Measurements from ENCODE around the gene SLC4A1.
A peak's percentile ranks its signal among the peaks of the same experiment; 100 is the strongest.

SLC4A1 gene

GRCh38 chr17:44220213-44221083, 47.5 kb downstream of the SLC4A1 start:
- peak; percentile 57 for DNase-seq (ENCODE audit: low spot score)

GRCh38 chr17:44219616-44220212, 48.2 kb downstream of the SLC4A1 start, which contains the start of gene UBTF:
Gene UBTF, minus strand, starts transcription at chr17:44219675. Its CDS starts 1,446 bp downstream, at chr17:44218229.
- peak; percentile 81 for DNase-seq (ENCODE audit: low spot score)

- peak; percentile 59 for DNase-seq (ENCODE audit: low spot score)
These were observed 48.8 kb downstream of the SLC4A1 start for GRCh38 chr17:44219108-44219615.

GRCh38 chr17:44218344-44219107, 49.4 kb downstream of the SLC4A1 start:
- DNase-seq (ENCODE audit: low spot score) = peak; percentile 95

GRCh38 chr17:44217738-44218343, 50.1 kb downstream of the SLC4A1 start:
- no peak for DNase-seq (ENCODE audit: low spot score)

- no peak for DNase-seq (ENCODE audit: low spot score)
These were observed 51.2 kb downstream of the SLC4A1 start for GRCh38 chr17:44216694-44217093.

GRCh38 chr17:44216173-44216572, 51.8 kb downstream of the SLC4A1 start:
- DNase-seq (ENCODE audit: low spot score) = no peak

- DNase-seq (ENCODE audit: low spot score) = no peak
These were observed 53.0 kb downstream of the SLC4A1 start for GRCh38 chr17:44214896-44215295.

GRCh38 chr17:44214230-44214494, 53.8 kb downstream of the SLC4A1 start:
- no peak for DNase-seq (ENCODE audit: low spot score)

GRCh38 chr17:44213403-44214229, 54.3 kb downstream of the SLC4A1 start:
- no peak for DNase-seq (ENCODE audit: low spot score)

- no peak for DNase-seq (ENCODE audit: low spot score)
These were observed 55.2 kb downstream of the SLC4A1 start for GRCh38 chr17:44212507-44213402.

- no peak for DNase-seq (ENCODE audit: low spot score)
These were observed 56.4 kb downstream of the SLC4A1 start for GRCh38 chr17:44211281-44212265.

- peak; percentile 90 for DNase-seq (ENCODE audit: low spot score)
These were observed 57.4 kb downstream of the SLC4A1 start for GRCh38 chr17:44210342-44211192.

- no peak for DNase-seq (ENCODE audit: low spot score)
These were observed 58.1 kb downstream of the SLC4A1 start for GRCh38 chr17:44209786-44210341.

GRCh38 chr17:44207743-44208142, 60.2 kb downstream of the SLC4A1 start:
- DNase-seq (ENCODE audit: low spot score) = no peak

- no peak for DNase-seq (ENCODE audit: low spot score)
These were observed 60.6 kb downstream of the SLC4A1 start for GRCh38 chr17:44207319-44207718.

- DNase-seq (ENCODE audit: low spot score) = no peak
These were observed 61.1 kb downstream of the SLC4A1 start for GRCh38 chr17:44206825-44207155.

Data from globus pallidus (tissue), 1 donor.